Hematopoietic multipotent progenitor cell treated with erythropoietin and hydrocortisone succinate and interleukin-3 and kit ligand, for 15 days (in vitro differentiated cells): ENCODE data around the gene GSTT4.
"Not testable (repeated sequence)": the region's sequence is repeated elsewhere in the genome, so short reads cannot be mapped to it uniquely, and the experiment has no call there.

Experiments
- DNase-seq: peaks from one replicate; pipeline ENCODE4 v3.0.0-alpha.2; 2015; ENCODE audit warnings: low spot score

The GSTT4 gene

DNA sequence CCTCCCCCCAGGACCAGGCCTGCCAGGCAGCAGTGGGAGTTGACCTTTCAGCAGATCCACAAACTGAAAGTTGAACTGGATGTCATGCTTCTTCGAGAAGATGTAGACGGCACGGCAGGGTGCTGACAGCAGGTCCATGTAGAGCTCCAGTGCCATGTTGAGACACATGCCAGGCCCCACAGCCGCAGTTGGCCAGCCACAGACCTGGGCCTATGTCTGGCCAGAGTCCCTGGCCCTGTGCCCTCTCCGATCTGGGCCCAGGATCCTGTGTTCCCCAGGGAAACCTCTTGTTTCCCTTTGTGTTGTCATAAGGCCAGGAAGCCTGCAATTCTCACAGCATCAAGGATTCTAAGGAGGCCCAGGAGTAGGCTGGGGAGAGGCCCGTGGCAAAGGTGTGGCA lies at the start of gene GSTT4:
TSS of gene GSTT4 (minus strand) at position 253 of the 400 bp plus-strand sequence. CDS start at position 156, 97 bp downstream.
- DNase-seq: no peak

DNA sequence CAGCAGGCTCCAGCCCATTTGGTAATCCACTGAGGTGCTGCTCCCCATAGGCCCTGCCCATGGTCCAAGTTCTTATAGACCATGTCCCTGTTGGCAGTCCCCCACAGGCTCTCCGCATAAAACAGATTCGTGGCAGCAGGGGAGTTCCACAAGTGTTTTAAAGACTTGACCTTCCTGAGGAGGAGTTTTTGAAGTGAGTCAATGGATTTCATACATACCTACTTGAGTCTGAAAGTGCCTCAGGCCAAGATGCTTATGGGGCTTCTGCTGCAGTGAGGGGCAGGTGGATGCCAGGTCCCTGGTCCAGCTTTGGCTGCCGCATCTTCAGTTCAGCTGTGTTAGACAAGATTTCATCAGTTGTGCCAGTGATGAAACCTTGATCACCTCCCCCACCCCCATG lies 49.1 kb upstream of the GSTT4 start:
- no peak for DNase-seq

- no peak for DNase-seq
Measured at GRCh38 chr22:24053481-24054226, 48.4 kb upstream of the GSTT4 start.

- no peak for DNase-seq
Measured at GRCh38 chr22:24051568-24051967, 46.3 kb upstream of the GSTT4 start.

GRCh38 chr22:24051028-24051427 lies 45.8 kb upstream of the GSTT4 start:
- no peak for DNase-seq

DNA sequence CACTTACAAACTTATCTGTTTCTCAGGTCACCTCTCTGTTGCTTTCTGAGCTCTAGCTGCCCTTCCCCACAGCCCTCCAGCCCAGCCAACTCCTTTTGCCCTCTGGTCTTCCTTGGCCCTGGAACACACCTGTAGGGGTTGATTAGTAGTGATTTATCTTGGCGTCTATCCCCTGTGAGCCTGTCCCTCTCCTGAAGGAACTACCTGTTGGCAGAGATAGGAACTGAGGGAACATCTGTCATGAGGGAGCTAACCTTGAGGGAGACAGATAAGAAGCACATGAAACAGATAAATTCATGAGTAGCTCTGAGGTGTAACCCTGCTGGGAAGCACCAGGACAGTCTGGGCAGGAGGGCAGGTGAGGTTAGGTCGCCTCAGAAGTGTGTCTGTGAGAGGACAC lies 44.7 kb upstream of the GSTT4 start:
- DNase-seq: no peak

DNA sequence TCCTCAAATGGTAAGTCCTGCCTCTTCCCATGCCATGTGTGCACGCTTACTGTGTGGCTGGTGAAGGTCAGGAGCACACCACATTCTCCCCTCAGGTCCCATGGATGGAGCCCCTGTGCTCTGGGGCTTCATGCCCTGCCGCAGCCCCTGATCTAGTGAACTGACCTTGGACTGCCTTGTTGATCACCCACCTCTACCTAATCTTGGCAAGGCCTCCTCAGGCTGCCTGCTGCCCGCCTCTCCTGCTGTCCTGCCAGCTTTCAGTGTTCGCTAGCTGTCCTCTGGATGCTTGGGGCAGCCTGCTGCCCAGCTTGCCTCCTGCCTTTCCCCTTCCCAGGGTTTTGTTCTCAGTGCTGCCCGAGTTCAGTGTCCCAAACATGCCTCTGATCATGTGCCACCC lies 44.0 kb upstream of the GSTT4 start:
- DNase-seq: no peak

GRCh38 chr22:24046024-24046423 lies 40.8 kb upstream of the GSTT4 start:
- no peak for DNase-seq

DNA sequence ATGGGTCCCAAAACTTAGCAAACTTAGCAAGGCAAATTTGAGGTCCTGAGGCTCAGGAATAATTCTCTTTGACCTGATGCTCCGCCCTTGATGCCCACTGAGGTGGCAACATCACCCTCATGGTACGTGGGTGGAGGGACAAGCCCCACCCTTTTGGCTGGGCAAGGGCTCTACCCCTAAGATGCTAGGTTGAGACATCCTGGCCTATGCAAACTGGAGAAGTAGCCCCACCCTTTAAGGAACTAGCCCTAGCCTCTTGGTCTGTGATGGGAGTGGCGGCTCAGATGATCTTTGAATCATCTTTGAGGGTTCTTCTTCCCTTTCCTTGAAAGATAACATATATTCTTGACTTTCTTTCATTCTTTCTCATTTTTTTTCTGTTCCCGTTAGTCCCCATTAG lies 38.7 kb upstream of the GSTT4 start:
- no peak for DNase-seq

DNA sequence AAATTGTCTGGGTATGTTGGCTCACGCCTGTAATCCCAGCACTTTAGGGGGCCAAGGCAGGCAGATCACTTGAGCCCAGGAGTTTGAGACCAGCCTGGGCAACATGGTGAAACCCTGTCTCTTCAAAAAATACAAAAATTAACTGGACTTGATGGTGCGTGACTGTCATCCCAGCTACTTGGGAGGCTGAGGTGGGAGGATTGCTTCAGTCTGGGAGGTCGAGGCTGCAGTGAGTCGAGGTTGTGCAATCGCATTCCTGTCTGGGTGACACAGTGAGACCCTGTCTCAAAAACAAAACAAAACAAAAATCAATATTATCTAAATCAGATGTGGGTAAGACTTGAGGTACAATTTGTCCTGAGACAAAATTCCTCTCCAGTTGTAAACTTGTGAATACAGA lies 38.2 kb upstream of the GSTT4 start:
- not testable (repeated sequence) for DNase-seq

DNA sequence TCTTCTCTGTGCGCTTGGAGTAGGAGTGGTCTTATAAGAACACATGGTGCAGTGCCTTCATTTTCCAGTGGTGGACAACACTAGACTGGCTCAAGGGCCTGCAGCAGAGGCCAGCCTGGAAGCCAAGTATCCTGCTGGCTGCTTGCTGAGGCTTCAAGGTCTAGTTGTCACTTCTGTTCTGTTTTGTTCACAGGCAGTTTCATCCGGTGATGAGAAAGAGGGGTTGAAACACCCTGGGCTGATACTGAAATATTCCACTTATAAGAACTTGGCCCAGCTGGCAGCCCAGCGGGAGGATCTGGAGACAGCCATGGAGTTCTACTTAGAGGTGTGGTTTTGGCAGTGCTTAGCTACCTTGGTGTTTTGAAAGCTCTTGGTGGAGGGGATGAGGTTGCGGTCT lies 35.7 kb upstream of the GSTT4 start:
- DNase-seq: no peak

- DNase-seq: no peak
Measured at GRCh38 chr22:24039046-24039445, 33.8 kb upstream of the GSTT4 start.

DNA sequence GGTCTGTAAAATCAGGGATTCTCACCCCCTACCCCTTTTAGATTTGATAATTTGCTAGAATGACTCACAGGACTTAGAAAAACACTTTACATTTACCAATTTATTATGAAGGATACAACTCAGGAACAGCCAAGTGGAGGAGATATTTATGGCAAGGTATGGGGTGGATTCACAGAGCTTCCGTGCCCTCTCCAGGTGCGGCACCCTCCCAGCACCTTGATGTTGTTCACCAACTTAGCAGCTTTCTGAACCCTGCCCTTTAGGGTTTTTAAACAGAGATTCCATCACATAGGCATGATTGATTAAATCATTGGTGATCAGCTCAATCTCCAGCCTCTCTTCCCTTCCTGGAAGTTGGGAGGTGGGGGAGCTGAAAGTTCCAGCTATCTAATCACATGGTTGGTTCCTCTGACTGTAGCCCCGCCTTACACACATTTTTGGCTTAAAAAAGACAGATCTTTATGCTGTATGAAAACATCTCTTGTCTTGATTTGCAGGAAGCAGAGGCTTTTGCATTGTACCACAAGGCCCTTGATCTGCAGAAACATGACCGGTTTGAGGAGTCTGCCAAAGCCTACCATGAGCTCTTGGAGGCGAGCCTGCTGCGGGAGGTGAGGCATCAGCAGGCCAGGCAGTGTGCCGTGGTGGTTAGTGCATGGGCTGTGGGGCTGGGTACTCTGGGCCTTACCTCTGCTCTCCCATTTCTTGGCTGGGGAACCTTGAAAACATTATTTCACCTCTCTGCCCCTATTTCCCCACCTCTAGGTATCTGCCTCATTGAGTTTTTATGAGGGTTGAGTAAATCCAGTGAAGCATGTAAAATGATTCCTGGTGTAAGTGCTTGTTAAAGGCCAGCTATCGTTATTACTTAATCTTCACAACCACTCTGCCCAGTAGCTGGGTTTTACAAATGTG lies 32.9 kb upstream of the GSTT4 start:
- no peak for DNase-seq

- no peak for DNase-seq
Measured at GRCh38 chr22:24035296-24035695, 30.0 kb upstream of the GSTT4 start.

GRCh38 chr22:24033731-24034130 lies 28.5 kb upstream of the GSTT4 start:
- DNase-seq: no peak

DNA sequence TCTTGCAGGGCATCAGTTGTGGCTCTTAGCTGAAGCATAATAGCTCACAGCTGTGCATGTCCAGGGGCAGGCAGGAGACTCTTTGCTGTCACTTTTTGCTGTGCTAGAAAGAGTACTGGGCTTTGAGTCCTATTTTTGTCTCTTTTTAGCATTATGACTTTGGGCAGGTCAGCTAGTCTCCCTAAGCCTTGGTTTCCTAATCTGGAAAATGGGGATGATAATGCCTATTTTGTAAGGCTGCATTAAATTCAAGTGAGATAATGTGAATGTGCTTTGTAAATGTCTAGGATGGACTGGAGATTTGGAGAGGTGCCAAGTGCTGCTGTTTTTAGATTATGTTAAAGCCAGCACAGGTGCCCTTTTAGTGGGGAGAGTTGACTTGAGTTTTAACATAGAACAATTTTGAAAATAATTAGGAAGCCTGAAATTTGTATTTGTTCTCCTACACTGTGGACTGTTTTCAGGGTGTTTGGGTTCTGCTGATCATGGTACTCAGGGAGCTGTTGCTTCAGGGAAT lies 25.0 kb upstream of the GSTT4 start:
- peak; percentile 36 for DNase-seq

DNA sequence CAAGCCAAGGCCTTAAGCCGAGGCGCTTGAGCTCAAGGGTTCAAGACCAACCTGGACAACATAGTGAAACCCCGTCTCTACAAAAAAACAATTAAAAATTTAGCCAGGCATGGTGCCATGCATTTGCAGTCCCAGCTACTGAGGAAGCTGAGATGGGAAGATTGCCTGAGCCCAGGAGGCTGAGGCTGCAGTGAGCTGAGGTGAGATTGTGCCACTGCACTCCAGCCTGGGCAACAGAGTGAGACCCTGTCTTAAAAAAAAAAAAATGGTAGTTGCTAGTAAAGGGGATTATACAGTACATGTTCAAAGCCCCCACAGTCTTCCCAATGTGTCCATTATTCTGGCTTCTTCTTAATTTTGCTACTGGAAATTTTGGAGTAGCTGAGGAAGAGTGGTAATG lies 24.1 kb upstream of the GSTT4 start:
- no peak for DNase-seq

DNA sequence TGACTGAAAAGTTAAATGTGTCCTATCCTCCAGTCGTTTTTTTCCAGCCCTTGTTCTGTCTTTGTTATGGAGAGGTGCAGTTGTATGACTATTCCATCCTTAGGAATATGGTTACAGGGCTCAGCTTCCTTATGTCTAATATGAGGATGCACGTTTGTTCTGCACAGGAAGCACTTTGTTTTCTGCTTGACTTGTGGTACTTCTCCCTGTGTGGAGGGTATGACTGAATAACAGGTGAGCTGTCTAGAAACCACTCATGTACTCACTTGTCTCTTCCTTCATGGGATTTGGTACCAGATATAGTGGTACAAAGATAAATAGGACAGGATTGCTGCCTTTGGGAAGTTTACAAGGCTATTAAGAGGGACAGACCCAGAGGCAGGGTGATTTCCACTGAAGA lies 23.3 kb upstream of the GSTT4 start:
- DNase-seq: no peak

DNA sequence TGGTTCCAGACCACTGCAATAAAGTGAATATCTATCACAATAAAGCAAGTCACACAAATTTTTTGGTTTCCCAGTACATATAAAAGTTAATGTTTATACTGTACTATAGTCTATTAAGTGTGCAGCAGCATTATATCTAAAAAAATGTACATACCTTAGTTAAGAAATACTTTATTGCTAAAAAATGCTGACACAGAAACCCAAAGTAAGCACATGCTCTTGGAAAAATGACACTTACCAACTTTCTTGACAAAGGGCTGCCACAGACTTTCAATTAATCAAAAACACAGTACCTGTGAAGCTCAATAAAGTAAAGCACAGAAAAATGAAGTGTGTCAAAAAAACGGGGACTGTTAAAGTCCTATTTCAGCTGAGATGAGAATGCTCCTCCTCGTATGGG lies 22.7 kb upstream of the GSTT4 start:
- no peak for DNase-seq

DNA sequence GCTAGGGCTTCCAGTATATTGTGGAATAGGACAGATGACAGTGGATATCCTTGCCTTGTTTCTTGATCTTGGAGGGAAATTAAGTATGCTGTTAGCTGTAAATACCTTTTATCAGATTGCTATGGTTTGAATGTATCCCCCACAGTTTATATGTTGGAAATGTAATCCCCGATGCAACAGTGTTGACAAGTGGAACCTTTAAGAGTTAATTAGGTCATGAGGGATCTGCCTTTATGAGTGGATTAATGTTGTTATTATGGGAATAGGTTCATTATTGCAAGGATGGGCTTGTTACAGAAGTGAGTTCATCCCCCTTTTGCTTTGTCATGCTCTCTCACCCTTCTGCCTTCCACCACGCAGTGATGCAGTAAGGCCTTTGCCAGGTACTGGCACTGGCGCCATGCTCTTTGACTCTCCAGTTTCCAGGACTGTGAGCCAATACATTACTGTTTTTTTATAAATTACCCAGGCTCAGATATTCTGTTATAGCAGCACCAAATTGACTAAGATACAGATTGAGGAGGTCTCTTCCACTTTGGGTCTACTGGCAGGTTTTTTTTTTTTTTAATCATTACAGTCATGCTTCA lies 22.2 kb upstream of the GSTT4 start:
- DNase-seq: peak; percentile 23

DNA sequence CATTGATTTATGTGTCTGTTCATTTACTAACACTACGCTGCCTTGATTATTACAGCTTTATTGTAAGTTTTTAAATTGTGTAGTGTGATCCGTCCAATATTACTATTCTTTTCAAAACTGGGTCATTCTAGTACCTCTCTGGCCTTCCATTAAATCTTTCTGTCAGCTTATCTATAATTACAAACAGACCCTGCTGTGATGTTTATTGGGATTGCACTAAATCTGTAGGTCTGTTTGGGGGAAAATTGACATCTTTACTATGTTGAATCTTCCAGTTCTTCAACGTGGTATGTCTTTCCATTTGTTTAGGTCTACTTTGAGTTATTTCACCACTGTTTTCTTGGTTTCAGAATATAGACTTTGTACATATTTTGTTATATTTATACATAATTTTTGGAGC lies 21.5 kb upstream of the GSTT4 start:
- no peak for DNase-seq

DNA sequence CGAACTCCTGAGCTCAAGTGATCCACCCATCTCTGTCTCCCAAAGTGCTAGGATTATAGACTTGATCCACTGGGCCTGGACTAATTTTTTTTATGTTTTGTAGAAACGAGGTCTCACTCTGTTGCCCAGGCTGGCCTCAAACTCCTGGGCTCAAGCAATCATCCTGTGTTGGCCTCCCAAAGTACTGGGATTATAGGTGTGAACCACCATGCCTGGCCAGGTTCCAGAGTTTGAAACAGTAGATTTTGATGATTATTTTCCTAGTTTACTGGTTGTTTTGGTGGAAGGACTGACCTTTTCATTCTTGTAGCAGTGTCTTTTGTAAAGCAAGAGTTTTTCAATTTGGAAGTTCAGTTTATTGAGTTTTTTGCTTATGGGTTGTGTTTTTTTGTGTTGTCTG lies 20.8 kb upstream of the GSTT4 start:
- DNase-seq: no peak

DNA sequence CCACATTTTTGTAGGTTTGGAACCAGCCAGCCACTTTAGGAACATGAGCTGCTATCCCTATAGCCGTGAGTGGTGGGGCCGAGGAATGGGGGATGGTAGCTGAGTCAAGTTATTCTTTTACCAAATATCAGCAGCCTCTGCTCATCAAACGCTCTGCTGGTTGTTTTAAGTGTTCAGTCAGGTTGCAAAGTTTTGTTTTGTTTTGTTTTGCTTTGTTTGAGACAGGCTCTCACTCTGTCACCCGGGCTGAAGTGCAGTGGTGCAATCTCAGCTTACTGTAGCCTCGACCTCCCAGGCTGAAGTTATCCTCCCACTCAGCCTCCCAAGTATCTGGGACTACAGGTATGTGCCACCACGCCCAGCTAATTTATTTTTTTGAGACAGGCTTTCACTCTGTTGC lies 20.2 kb upstream of the GSTT4 start:
- no peak for DNase-seq
